ENCODE data around the gene CHGA. TPM values are rescaled to one million over a fixed set of nuclear protein-coding genes. Genes with fewer than 3 reads are reported as not detected.

The CHGA gene
- total RNA-seq, 1 donor from 2014 or later: not detected

GRCh38 chr14:92978229-92979021 lies 55.5 kb downstream of the CHGA start:
- intact Hi-C loops (cut with micrococcal nuclease): no loop called here

- intact Hi-C loops (cut with micrococcal nuclease): no loop called here
Observed at GRCh38 chr14:92980866-92981265, 57.9 kb downstream of the CHGA start.

- intact Hi-C loops (cut with micrococcal nuclease): no loop called here
Observed at GRCh38 chr14:92981726-92982125, 58.8 kb downstream of the CHGA start.

GRCh38 chr14:92982956-92983355 lies 60.0 kb downstream of the CHGA start:
- intact Hi-C loops (cut with micrococcal nuclease): no loop called here

GRCh38 chr14:92984082-92984788 lies 61.3 kb downstream of the CHGA start:
- intact Hi-C loops (cut with micrococcal nuclease): no loop called here

Other genes starting within 250 kb of the CHGA start
- 5.0 and 5.9 TPM in 2 replicates for gene LGMN, start 174.5 kb upstream of the CHGA start, total RNA-seq
- 23.5 and 23.9 TPM in 2 replicates for gene GOLGA5, start 128.8 kb upstream of the CHGA start, total RNA-seq
- gene ITPK1, start 192.8 kb downstream of the CHGA start, total RNA-seq: 68.4 and 74.0 TPM in 2 replicates

All from T-helper 1 cell treated with Interleukin-12 subunit alpha and Interleukin-12 subunit beta and Interleukin-4 antibody, amounts not matched to agents 30 ng/mL and 1 ng/mL, for 36 hours (primary cell).